Measurements from ENCODE around the gene MAP2.

MAP2 gene

DNA sequence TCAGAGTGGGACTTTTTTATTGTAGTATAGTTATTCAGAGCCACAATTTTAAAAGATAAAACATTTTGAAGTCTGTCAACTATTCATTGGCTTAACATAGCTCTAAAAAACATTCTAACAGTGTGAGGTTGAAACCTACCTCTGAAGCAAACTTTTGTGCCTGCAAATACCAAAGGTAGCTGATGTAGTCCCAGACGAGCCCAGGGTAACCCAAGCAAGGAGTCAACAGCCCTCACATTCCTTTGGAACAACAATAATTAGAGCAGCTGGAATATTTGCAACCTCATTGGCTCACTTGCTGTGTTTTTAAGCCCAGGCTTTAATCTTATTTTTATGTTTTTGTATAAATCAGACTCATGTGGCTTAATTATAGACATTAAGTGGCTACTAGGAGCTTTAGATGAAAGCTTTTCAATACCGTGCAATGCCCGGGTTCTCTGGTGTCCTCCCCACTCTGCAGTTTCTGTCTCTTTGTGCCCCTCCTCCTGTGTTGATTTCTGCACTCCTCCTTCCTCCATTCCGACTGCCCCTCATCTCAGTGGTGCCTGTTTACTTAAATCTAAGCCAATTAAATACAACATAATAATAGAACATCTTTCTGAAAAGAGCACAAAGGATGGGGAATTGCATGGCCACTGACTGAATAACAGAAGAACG is 189.9 kb downstream of the MAP2 start:
- no peak overlapping the region for H3K27ac ChIP-seq
- H3K4me3 ChIP-seq: no peak overlapping the region
- TF ChIP-seq, protein P1, sequence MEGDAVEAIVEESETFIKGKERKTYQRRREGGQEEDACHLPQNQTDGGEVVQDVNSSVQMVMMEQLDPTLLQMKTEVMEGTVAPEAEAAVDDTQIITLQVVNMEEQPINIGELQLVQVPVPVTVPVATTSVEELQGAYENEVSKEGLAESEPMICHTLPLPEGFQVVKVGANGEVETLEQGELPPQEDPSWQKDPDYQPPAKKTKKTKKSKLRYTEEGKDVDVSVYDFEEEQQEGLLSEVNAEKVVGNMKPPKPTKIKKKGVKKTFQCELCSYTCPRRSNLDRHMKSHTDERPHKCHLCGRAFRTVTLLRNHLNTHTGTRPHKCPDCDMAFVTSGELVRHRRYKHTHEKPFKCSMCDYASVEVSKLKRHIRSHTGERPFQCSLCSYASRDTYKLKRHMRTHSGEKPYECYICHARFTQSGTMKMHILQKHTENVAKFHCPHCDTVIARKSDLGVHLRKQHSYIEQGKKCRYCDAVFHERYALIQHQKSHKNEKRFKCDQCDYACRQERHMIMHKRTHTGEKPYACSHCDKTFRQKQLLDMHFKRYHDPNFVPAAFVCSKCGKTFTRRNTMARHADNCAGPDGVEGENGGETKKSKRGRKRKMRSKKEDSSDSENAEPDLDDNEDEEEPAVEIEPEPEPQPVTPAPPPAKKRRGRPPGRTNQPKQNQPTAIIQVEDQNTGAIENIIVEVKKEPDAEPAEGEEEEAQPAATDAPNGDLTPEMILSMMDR (IDR thresholded peaks at IDR 0.05): no peak
- DNase-seq (ENCODE audit: low spot score): no peak

DNA sequence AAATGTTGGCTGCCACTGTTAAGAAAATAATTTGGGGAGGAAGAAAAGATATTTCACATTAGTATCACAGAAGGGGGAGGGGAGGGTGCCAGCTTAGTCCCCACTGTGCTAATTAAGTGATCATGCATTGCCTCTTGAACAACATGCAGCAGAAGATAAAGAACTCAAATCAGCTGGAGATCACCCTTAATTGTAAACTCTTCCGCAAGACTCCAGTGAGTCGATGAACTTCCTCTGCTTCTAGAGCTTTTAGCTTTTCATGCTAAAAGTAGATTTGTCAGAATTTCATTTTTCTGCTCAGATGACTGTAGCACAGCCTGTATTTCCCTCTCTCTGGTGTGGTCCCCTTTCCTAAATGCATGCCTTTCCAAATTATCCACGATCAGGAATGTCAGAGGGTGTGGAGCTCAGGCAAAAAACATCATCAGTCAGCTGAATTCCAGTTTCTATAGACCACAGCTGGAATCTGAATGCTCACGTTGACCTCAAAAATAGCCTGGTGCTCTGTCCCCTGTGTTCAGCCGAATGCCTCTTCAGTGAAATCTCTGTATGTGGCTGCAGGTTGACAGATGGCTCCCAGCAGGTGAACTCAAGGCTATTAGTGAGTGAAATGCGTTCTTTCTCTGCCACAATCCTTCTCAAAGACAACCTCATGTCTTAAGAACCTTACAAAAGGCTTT is 191.0 kb downstream of the MAP2 start:
- no peak for DNase-seq (ENCODE audit: low spot score)
- no peak overlapping the region for H3K4me3 ChIP-seq

DNA sequence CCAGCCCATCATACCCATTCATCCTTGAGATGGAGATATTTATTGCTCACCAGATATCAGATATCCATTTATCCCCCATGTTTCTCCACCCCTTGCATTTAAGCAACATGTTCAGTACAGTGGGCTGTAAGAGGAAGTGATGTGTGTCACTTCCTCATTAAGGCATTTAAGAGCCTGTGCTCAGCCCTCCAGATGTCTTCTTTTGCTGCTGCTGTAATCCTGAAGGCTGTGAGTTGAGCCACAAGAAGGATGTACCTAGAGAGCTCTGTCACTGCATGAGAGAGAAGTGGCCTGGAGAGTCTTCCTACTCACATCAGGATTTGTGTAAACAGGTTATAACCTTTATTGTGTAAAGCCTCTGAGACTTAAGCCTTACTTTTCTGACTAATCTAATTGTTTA is 195.9 kb downstream of the MAP2 start:
- Histone ChIP-seq H3K4me3 (no peak overlapping the region), H3K27ac (no peak overlapping the region)
- TF ChIP-seq, protein P1 (IDR thresholded peaks at IDR 0.05): no peak
- no peak for DNase-seq (ENCODE audit: low spot score)

More for the DNA sequence above, 191.0 kb downstream of the MAP2 start:
- H3K27ac ChIP-seq: no peak overlapping the region
- TF ChIP-seq, protein P1 (IDR thresholded peaks at IDR 0.05): no peak

DNA sequence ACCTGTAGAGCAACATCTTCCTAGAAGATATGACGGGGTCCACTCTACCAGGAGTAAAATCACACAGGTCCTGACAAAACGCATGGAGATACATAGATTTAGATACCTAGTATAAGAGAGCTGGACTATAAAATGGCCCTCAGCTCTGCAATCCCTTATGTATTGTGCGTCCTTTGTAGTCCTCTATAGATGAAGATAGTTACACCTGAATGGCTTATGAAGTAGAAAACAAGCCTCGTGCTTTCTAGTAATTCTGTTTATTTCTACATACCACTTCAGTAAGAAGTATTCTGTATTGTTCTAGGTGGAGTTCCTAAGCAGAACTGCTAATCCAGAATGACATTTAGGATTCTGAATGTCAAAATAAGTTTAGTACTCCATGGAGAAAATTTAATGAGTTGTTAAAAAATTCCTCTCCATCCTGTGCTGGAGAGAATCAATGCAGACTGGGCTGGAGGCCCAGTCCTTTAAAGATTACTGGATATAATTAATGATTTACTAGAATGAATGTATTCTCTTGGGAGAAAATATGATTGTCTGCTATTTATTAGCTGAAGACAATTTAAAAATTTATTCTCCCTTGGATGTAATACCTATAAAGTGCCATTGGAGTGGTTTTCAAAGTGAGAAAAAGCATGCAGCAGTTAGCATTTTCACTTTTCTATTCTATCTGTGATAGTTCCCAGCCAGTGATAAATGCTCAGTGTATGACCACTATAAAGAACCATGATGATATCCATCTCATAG is 200.5 kb downstream of the MAP2 start:
- no peak overlapping the region for H3K4me3 ChIP-seq
- TF ChIP-seq, protein P1 (IDR thresholded peaks at IDR 0.05): no peak
- no peak overlapping the region for H3K27ac ChIP-seq
- DNase-seq (ENCODE audit: low spot score): no peak

DNA sequence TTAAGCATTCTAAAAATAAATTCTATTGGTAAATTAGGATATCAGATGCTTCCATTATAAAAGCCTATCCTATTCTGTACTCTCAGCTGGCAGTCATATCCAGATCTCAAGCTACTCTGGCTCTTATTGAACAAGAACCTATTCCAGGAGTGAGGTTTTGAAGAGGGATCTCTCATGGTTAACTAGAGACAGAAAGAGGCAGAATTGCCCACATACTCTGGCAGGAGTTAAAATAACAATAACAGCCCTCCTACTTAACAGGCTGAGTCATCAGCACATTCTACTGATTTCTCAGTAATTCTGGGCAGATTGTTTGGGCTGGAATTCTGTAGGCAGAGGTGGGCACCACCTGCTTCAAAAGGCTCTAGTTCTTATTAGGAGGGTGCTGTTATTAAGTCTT is 205.8 kb downstream of the MAP2 start:
- TF ChIP-seq, protein P1 (IDR thresholded peaks at IDR 0.05): no peak
- no peak for DNase-seq (ENCODE audit: low spot score)
- Histone ChIP-seq H3K27ac (no peak overlapping the region), H3K4me3 (no peak overlapping the region)

DNA sequence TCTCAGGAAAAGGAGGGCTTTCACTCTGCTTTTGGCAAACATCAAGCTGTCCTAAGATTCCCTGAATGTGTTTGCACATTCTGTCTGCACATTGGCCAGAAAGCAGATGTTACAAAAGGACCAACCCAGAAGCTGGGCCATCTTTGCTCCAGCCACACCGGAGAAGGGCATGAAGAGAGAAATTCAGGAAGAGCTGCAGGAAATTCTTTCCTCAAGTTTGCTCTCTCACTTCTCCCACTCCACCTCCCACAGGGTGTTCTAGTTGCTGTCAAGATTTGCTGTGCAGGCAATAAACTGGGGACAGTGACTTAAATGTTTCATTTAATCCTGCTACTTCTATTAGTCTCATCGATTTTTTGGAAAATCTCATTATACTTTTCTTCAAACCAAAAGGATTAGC is 210.1 kb downstream of the MAP2 start:
- no peak overlapping the region for H3K4me3 ChIP-seq
- no peak overlapping the region for H3K27ac ChIP-seq
- DNase-seq (ENCODE audit: low spot score): no peak
- TF ChIP-seq, protein P1 (IDR thresholded peaks at IDR 0.05): no peak

All from coronary artery (tissue), 2 donors.